H9 (cell line): Measurements from ENCODE around the gene MED27. TPM values are rescaled to one million over a fixed set of nuclear protein-coding genes. Genes with fewer than 3 reads are reported as not detected.

Experiments used
- DNase-seq: peaks from one replicate; pipeline ENCODE4 v3.0.0-alpha.2; 2017
- H2AFZ ChIP-seq: one replicate; pipeline ENCODE4 v1.6.1; 2013; ENCODE audit warnings: mild to moderate bottlenecking, low read length, control low read depth, moderate library complexity
- H2AK5ac ChIP-seq: 2 replicates; pipeline ENCODE4 v1.6.1; 2013; ENCODE audit warnings: low read length, control low read depth, mixed read lengths; ENCODE audit not compliant: insufficient read length
- H2BK120ac ChIP-seq: one replicate; pipeline ENCODE4 v1.6.1; 2013; ENCODE audit warnings: low read depth, mild to moderate bottlenecking, low read length, control low read depth, inconsistent platforms; ENCODE audit not compliant: poor library complexity, severe bottlenecking
- H2BK12ac ChIP-seq: 2 replicates; pipeline ENCODE4 v1.6.1; 2013; ENCODE audit warnings: low read length, control low read depth, mixed read lengths, low read depth; ENCODE audit not compliant: insufficient read length
- H2BK15ac ChIP-seq: 2 replicates; pipeline ENCODE4 v1.6.1; 2013; ENCODE audit warnings: low read depth, low read length, control low read depth
- H2BK20ac ChIP-seq: one replicate; pipeline ENCODE4 v1.6.1; 2013; ENCODE audit warnings: low read depth, mild to moderate bottlenecking, low read length, control low read depth, inconsistent platforms; ENCODE audit not compliant: poor library complexity, severe bottlenecking
- H2BK5ac ChIP-seq: 2 replicates; pipeline ENCODE4 v1.6.1; 2013; ENCODE audit warnings: low read length, control low read depth, mixed read lengths; ENCODE audit not compliant: insufficient read length
- H3K14ac ChIP-seq: 2 replicates; pipeline ENCODE4 v1.6.1; 2013; ENCODE audit warnings: low read length, control low read depth; ENCODE audit not compliant: insufficient read depth
- H3K18ac ChIP-seq: 2 replicates; pipeline ENCODE4 v1.6.1; 2013; ENCODE audit warnings: low read depth, mild to moderate bottlenecking, mixed read lengths, low read length, control low read depth; ENCODE audit not compliant: insufficient read length
- H3K23ac ChIP-seq: 2 replicates; pipeline ENCODE4 v1.6.1; 2013; ENCODE audit warnings: low read length, control low read depth, mixed read lengths, low read depth; ENCODE audit not compliant: insufficient read length
- H3K23me2 ChIP-seq: 2 replicates; pipeline ENCODE4 v1.6.1; 2013; ENCODE audit warnings: low read depth, mild to moderate bottlenecking, mixed read lengths, low read length, control low read depth; ENCODE audit not compliant: insufficient read length, poor library complexity, severe bottlenecking
- H3K27ac ChIP-seq: 2 replicates; pipeline ENCODE4 v1.5.1; 2013; ENCODE audit warnings: low read length, control low read depth, mixed read lengths, low read depth; ENCODE audit not compliant: insufficient read length
- H3K27me3 ChIP-seq: 2 replicates; pipeline ENCODE4 v1.6.1; 2013; ENCODE audit warnings: low read length, control low read depth, inconsistent platforms; ENCODE audit not compliant: insufficient read depth
- H3K4ac ChIP-seq: 2 replicates; pipeline ENCODE4 v1.6.1; 2013; ENCODE audit warnings: low read depth, mild to moderate bottlenecking, control low read depth, inconsistent platforms, low read length, moderate library complexity
- H3K4me1 ChIP-seq: 2 replicates; pipeline ENCODE4 v1.6.1; 2013; ENCODE audit warnings: low read length, control low read depth, inconsistent platforms; ENCODE audit not compliant: insufficient read depth
- H3K4me2 ChIP-seq: 2 replicates; pipeline ENCODE4 v1.6.1; 2013; ENCODE audit warnings: low read length, control low read depth, mixed read lengths; ENCODE audit not compliant: insufficient read length, insufficient read depth
- H3K56ac ChIP-seq: 2 replicates; pipeline ENCODE4 v1.6.1; 2013; ENCODE audit warnings: low read depth, mild to moderate bottlenecking, mixed read lengths, low read length, control low read depth; ENCODE audit not compliant: insufficient read length
- H3K79me1 ChIP-seq: 2 replicates; pipeline ENCODE4 v1.6.1; 2013; ENCODE audit warnings: low read depth, mild to moderate bottlenecking, moderate library complexity, low read length, control low read depth, inconsistent platforms; ENCODE audit not compliant: insufficient read depth, poor library complexity, severe bottlenecking
- H3K79me2 ChIP-seq: 2 replicates; pipeline ENCODE4 v1.6.1; 2013; ENCODE audit warnings: low read length, control low read depth, inconsistent platforms; ENCODE audit not compliant: insufficient read depth
- H3K9ac ChIP-seq: 2 replicates; pipeline ENCODE4 v1.6.1; 2013; ENCODE audit warnings: low read length, control low read depth, mixed read lengths; ENCODE audit not compliant: insufficient read length; ENCODE audit errors: extremely low read depth
- H3K9me3 ChIP-seq: one replicate; pipeline ENCODE4 v1.6.1; 2013; ENCODE audit warnings: low read depth, low read length, inconsistent platforms; ENCODE audit not compliant: control insufficient read depth
- H3T11ph ChIP-seq: one replicate; pipeline ENCODE4 v1.6.1; 2013; ENCODE audit warnings: mild to moderate bottlenecking, low read length, control low read depth, inconsistent platforms
- H4K20me1 ChIP-seq: one replicate; pipeline ENCODE4 v1.6.1; 2013; ENCODE audit not compliant: control insufficient read depth, insufficient read length, insufficient read depth
- H4K5ac ChIP-seq: 2 replicates; pipeline ENCODE4 v1.6.1; 2013; ENCODE audit warnings: low read depth, mild to moderate bottlenecking, mixed read lengths, low read length, control low read depth; ENCODE audit not compliant: insufficient read length
- H4K8ac ChIP-seq: replicated peaks from 2 replicates; pipeline ENCODE4 v1.6.1; 2013; ENCODE audit warnings: low read length, control low read depth, mixed read lengths, low read depth; ENCODE audit not compliant: insufficient read length
- H4K91ac ChIP-seq: 2 replicates; pipeline ENCODE4 v1.6.1; 2013; ENCODE audit warnings: low read depth, mild to moderate bottlenecking, moderate library complexity, mixed read lengths, low read length, control low read depth; ENCODE audit not compliant: insufficient read length
- H3K27ac Mint-ChIP-seq, 3 experiments: 2 replicates in 2 of 3; 3 replicates in 1 of 3; pipeline ENCODE4 v1.8.0; 2020 to 2021; ENCODE audit warnings: mixed read lengths in 3 of 3, mild to moderate bottlenecking in 1 of 3, moderate library complexity in 1 of 3
- H3K27me3 Mint-ChIP-seq: 2 replicates; pipeline ENCODE4 v1.8.0; 2021; ENCODE audit warnings: low read depth, mild to moderate bottlenecking, moderate library complexity, mixed read lengths
- H3K36me3 Mint-ChIP-seq, 3 experiments: 2 replicates in 2 of 3; 3 replicates in 1 of 3; pipeline ENCODE4 v1.8.0; 2020 to 2021; ENCODE audit warnings: low read depth in 3 of 3, mixed read lengths in 3 of 3; ENCODE audit not compliant: insufficient read depth in 1 of 3
- H3K4me1 Mint-ChIP-seq, 2 experiments: 2 replicates each; pipeline ENCODE4 v1.8.0; 2020; ENCODE audit warnings: mixed read lengths in 2 of 2
- H3K4me3 Mint-ChIP-seq, 2 experiments: 2 replicates in 1 of 2; 3 replicates in 1 of 2; pipeline ENCODE4 v1.8.0; 2020 to 2021; ENCODE audit warnings: mild to moderate bottlenecking in 2 of 2, mixed read lengths in 2 of 2, moderate library complexity in 1 of 2
- H3K9me3 Mint-ChIP-seq, 2 experiments: 2 replicates in 1 of 2; 3 replicates in 1 of 2; pipeline ENCODE4 v1.8.0; 2020; ENCODE audit warnings: mild to moderate bottlenecking in 2 of 2, mixed read lengths in 2 of 2, moderate library complexity in 1 of 2
- CTCF ChIP-seq: fragments of 200-600 bp; sonication (generic); conservative IDR thresholded peaks from 3 replicates; pipeline ENCODE4 v1.8.0; 2021; ENCODE audit warnings: antibody characterized with exemption, mild to moderate bottlenecking
- WGBS: extraction: QIAGEN DNeasy Blood & Tissue Kit; methylation state at CpG from one replicate; pipeline ENCODE4 v1.1.7; 2013; ENCODE audit warnings: missing lambda C conversion rate, low lambda C conversion rate, mixed read lengths; ENCODE audit not compliant: insufficient read length; ENCODE audit errors: extremely low coverage; 5-methylcytosine and 5-hydroxymethylcytosine counted together
- total RNA-seq: library from RNA; stranded (reverse); gene quantifications from 2 replicates; pipeline ENCODE4 v1.2.1, GENCODE V29; 2021

MED27 gene
- total RNA-seq, 1 experiment from 2014 or later = 33.5 TPM

- H3K79me2 ChIP-seq = no peaks in the 10 kb centered on the region
- H4K91ac ChIP-seq = no peak overlapping the region
- no peaks in the 10 kb centered on the region for H3K9me3 ChIP-seq
- no peak overlapping the region for H3K14ac ChIP-seq
- no peaks in the 10 kb centered on the region for H3K23me2 ChIP-seq
- H3K4ac ChIP-seq = no peak overlapping the region
- H3K56ac ChIP-seq = no peak overlapping the region
- no peak overlapping the region for H3K27ac Mint-ChIP-seq
- peaks cover 4% of the 10 kb centered on the region for H3K79me1 ChIP-seq
- no peaks in the 10 kb centered on the region; the same call in none of the 2 replicates for H3K4me1 ChIP-seq
- H2BK120ac ChIP-seq = no peak overlapping the region
- no peak overlapping the region for H3K23ac ChIP-seq
- peaks cover 10 to 20% of the 10 kb centered on the region in 2 experiments for H3K4me1 Mint-ChIP-seq
- H2BK5ac ChIP-seq = no peak overlapping the region
- H2AK5ac ChIP-seq = no peak overlapping the region
- H3K36me3 Mint-ChIP-seq = 0 out of 7 replicates have a peak, but pooled peaks cover 0 to 4% (median 0%) of the 10 kb centered on the region in 3 experiments
- no peak overlapping the region for H2BK12ac ChIP-seq
- no peak overlapping the region for H2AFZ ChIP-seq
- WGBS = no CpG with 5 or more reads among the region's 2 CpGs
- no peak for TF ChIP-seq CTCF
- no peak overlapping the region for H4K8ac ChIP-seq
- no peaks in the 10 kb centered on the region for H3K27me3 ChIP-seq
- no peak overlapping the region for H3K27ac ChIP-seq
- no peak overlapping the region for H2BK20ac ChIP-seq
- no peak overlapping the region for H3T11ph ChIP-seq
- no peak overlapping the region for H3K9ac ChIP-seq
- no peak overlapping the region for H2BK15ac ChIP-seq
- H3K4me3 Mint-ChIP-seq = no peak overlapping the region
- no peaks in the 10 kb centered on the region for H3K27me3 Mint-ChIP-seq
- H3K4me2 ChIP-seq = no peak overlapping the region
- no peaks in the 10 kb centered on the region for H4K20me1 ChIP-seq
- H4K5ac ChIP-seq = no peak overlapping the region
- no peak overlapping the region for H3K18ac ChIP-seq
- no peaks in the 10 kb centered on the region for H3K9me3 Mint-ChIP-seq
- DNase-seq = no peak
Observed at GRCh38 chr9:131917009-131917408, 162.7 kb downstream of the MED27 start.
